ENCODE measurements around the gene KIF4B.
"Not testable (repeated sequence)": the region's sequence is repeated elsewhere in the genome, so short reads cannot be mapped to it uniquely, and the experiment has no call there.

Gene KIF4B

GRCh38 chr5:155008669-155009068 lies 4.9 kb upstream of the KIF4B start:
- no peak for DNase-seq (ENCODE audit: low read depth in 2 of 2, low spot score in 1 of 2)

- DNase-seq (ENCODE audit: low read depth in 2 of 2, low spot score in 1 of 2) = no peak
These were observed 2.7 kb upstream of the KIF4B start for GRCh38 chr5:155010881-155011280.

- DNase-seq (ENCODE audit: low read depth in 2 of 2, low spot score in 1 of 2) = no peak
These were observed 1.7 kb downstream of the KIF4B start for GRCh38 chr5:155015239-155015638.

GRCh38 chr5:155017610-155018009 lies 4.1 kb downstream of the KIF4B start:
- DNase-seq (ENCODE audit: low read depth in 2 of 2, low spot score in 1 of 2) = no peak

GRCh38 chr5:155019601-155020226 lies 6.2 kb downstream of the KIF4B start:
- no peak for DNase-seq (ENCODE audit: low read depth in 2 of 2, low spot score in 1 of 2)

- DNase-seq (ENCODE audit: low read depth in 2 of 2, low spot score in 1 of 2) = no peak
These were observed 8.3 kb downstream of the KIF4B start for GRCh38 chr5:155021842-155022241.

- no peak for DNase-seq (ENCODE audit: low read depth in 2 of 2, low spot score in 1 of 2)
These were observed 9.8 kb downstream of the KIF4B start for GRCh38 chr5:155023320-155023719.

GRCh38 chr5:155024015-155024414 lies 10.5 kb downstream of the KIF4B start:
- DNase-seq (ENCODE audit: low read depth in 2 of 2, low spot score in 1 of 2) = no peak

- DNase-seq (ENCODE audit: low read depth in 2 of 2, low spot score in 1 of 2) = no peak
These were observed 12.3 kb downstream of the KIF4B start for GRCh38 chr5:155025895-155026294.

GRCh38 chr5:155027993-155028629 lies 14.6 kb downstream of the KIF4B start:
- DNase-seq (ENCODE audit: low read depth in 2 of 2, low spot score in 1 of 2) = no peak

GRCh38 chr5:155029240-155029639 lies 15.7 kb downstream of the KIF4B start:
- DNase-seq (ENCODE audit: low read depth in 2 of 2, low spot score in 1 of 2) = no peak

GRCh38 chr5:155034145-155034744 lies 20.7 kb downstream of the KIF4B start:
- DNase-seq (ENCODE audit: low read depth in 2 of 2, low spot score in 1 of 2) = not testable (repeated sequence)

GRCh38 chr5:155035087-155035486 lies 21.5 kb downstream of the KIF4B start:
- not testable (repeated sequence) for DNase-seq (ENCODE audit: low read depth in 2 of 2, low spot score in 1 of 2)

- DNase-seq (ENCODE audit: low read depth in 2 of 2, low spot score in 1 of 2) = no peak
These were observed 27.6 kb downstream of the KIF4B start for GRCh38 chr5:155040984-155041653.

GRCh38 chr5:155044591-155044990 lies 31.0 kb downstream of the KIF4B start:
- DNase-seq (ENCODE audit: low read depth in 2 of 2, low spot score in 1 of 2) = no peak

- DNase-seq (ENCODE audit: low read depth in 2 of 2, low spot score in 1 of 2) = no peak
These were observed 33.0 kb downstream of the KIF4B start for GRCh38 chr5:155046591-155046990.

- no peak for DNase-seq (ENCODE audit: low read depth in 2 of 2, low spot score in 1 of 2)
These were observed 34.3 kb downstream of the KIF4B start for GRCh38 chr5:155047818-155048217.

GRCh38 chr5:155049569-155050383 lies 36.2 kb downstream of the KIF4B start:
- DNase-seq (ENCODE audit: low read depth in 2 of 2, low spot score in 1 of 2) = no peak

GRCh38 chr5:155050384-155051019 lies 36.9 kb downstream of the KIF4B start:
- no peak for DNase-seq (ENCODE audit: low read depth in 2 of 2, low spot score in 1 of 2)

- DNase-seq (ENCODE audit: low read depth in 2 of 2, low spot score in 1 of 2) = no peak
These were observed 39.0 kb downstream of the KIF4B start for GRCh38 chr5:155052532-155052931.

- no peak for DNase-seq (ENCODE audit: low read depth in 2 of 2, low spot score in 1 of 2)
These were observed 39.9 kb downstream of the KIF4B start for GRCh38 chr5:155053501-155053900.
